Activated naive CD4-positive, alpha-beta T cell treated with anti-CD3 and anti-CD28 coated beads, Interleukin-2, amount 50 U/mL, for 72 hours (primary cell): ENCODE data around the gene OPRM1. TPM values are rescaled to one million over a fixed set of nuclear protein-coding genes. Genes with fewer than 3 reads are reported as not detected.
"Not testable (repeated sequence)": the region's sequence is repeated elsewhere in the genome, so short reads cannot be mapped to it uniquely, and the experiment has no call there.

Experiments
- ATAC-seq, 2 donors: fragments of 150-1000 bp; cut with Tn5 transposase; 2 replicates each; pipeline ENCODE4 v1.10.0; 2021; ENCODE audit warnings: mild to moderate bottlenecking in 2 of 2, moderate library complexity in 2 of 2
- DNase-seq, 2 donors: peaks; one replicate each; pipeline ENCODE4 v3.0.0; 2021 to 2022; ENCODE audit warnings: low spot score in 2 of 2
- H3K27ac Mint-ChIP-seq, 2 donors: one replicate each; pipeline ENCODE4 v1.8.0; 2022; ENCODE audit warnings: mild to moderate bottlenecking in 2 of 2, mixed read lengths in 2 of 2
- H3K36me3 Mint-ChIP-seq, 2 donors: one replicate each; pipeline ENCODE4 v1.8.0; 2022; ENCODE audit warnings: mixed read lengths in 2 of 2
- H3K9me3 Mint-ChIP-seq, 2 donors: one replicate each; pipeline ENCODE4 v1.8.0; 2022; ENCODE audit warnings: mixed read lengths in 2 of 2
- total RNA-seq, 2 donors: library from RNA; stranded (reverse); gene quantifications; one replicate each; pipeline ENCODE4 v1.2.3, GENCODE V29; 2022

The OPRM1 gene
- total RNA-seq, 2 donors from 2014 or later: not detected

DNA sequence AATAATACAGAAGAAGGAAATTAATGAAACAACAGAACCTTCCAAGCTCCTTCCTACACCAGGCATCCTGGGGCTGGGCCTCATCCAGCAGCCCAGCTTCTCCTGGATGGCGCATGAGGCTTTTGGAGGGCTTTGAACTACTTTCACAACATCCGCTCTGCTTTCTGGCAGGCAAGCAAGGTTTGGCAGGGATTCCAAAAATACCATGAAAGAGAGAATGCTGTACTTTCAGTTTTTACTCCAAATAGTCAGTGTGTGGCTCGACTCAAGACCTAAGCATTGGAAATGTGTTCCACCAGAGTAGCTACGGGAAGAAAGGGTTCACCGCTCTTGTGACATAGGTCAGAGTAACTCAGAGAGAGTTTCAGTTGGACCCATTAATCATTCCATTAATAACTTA lies 125.4 kb downstream of the OPRM1 start:
- DNase-seq (no peak), ATAC-seq (no peak)
- Mint-ChIP-seq H3K9me3 (peaks cover 0 to 4% of the 10 kb centered on the region in 2 donors), H3K36me3 (peaks cover 21 to 26% of the 10 kb centered on the region in 2 donors), H3K27ac (no peak overlapping the region)

DNA sequence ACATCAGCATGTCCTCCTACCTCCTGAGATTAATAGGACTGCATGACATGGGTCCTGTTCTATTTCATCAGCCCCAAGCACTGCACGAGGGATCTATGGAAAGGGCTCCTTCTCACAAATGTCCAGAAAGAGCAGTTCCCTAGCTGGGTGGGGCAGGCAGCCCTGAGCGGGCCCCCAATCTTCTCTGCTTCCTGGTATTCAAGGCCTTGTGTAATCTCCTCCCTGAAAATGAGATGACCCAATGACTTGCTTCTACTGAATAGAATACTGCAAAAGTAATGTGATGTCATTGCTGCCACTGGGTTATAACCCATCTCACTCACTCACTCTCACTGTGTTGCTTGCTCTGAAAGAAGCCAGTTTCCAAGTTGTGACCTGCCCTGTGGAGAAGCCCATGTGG lies 126.4 kb downstream of the OPRM1 start:
- DNase-seq: no peak
- no peak for ATAC-seq
- Mint-ChIP-seq H3K9me3 (peaks cover 0 to 4% of the 10 kb centered on the region in 2 donors), H3K27ac (peak overlapping the region in 1 of 2 donors; percentile 38), H3K36me3 (peaks cover 19 to 20% of the 10 kb centered on the region in 2 donors)

DNA sequence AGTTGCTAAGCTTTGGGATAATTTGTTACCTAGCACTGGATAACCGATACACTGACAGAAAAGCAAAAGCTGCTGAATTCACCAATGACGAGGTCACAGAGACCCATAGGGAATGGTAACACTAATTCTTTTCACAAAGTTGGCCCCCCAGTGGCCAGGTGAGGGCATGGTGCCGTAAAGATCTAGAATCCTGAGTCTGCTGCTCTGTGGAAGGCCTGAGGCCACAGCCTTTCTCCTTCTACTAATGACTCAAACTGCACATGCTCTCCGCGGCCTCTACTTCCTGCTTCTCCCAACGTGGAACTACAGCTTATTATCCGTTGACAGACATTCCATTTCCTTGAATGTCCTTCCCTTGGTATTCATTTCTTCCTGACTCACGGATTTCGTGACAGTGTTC lies 127.1 kb downstream of the OPRM1 start:
- no peak for DNase-seq
- H3K27ac Mint-ChIP-seq: no peak overlapping the region
- H3K36me3 Mint-ChIP-seq: peaks cover 15 to 25% of the 10 kb centered on the region in 2 donors
- ATAC-seq: no peak
- H3K9me3 Mint-ChIP-seq: peaks cover 0 to 4% of the 10 kb centered on the region in 2 donors

DNA sequence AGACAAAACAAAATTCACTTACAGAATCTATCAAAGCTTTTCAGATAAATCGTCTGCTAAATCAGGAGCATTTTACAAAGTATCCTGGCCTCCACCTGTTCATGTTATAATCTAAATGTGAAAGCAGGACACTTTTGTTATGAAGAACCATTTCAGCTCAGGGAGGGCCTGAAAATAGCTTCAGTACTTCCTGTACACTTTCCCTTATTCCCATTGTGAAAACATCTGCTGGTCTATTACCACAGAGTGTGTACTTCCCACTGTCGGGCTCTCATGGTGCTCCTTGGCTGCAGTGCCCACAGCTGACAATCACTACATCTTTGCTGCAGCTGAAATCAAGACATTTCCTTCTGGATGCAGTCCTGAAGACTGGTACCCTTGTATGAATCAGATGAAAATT lies 128.1 kb downstream of the OPRM1 start:
- H3K9me3 Mint-ChIP-seq: peaks cover 0 to 4% of the 10 kb centered on the region in 2 donors
- no peak for DNase-seq
- no peak for ATAC-seq
- H3K36me3 Mint-ChIP-seq: peaks cover 15 to 25% of the 10 kb centered on the region in 2 donors
- H3K27ac Mint-ChIP-seq: no peak overlapping the region

DNA sequence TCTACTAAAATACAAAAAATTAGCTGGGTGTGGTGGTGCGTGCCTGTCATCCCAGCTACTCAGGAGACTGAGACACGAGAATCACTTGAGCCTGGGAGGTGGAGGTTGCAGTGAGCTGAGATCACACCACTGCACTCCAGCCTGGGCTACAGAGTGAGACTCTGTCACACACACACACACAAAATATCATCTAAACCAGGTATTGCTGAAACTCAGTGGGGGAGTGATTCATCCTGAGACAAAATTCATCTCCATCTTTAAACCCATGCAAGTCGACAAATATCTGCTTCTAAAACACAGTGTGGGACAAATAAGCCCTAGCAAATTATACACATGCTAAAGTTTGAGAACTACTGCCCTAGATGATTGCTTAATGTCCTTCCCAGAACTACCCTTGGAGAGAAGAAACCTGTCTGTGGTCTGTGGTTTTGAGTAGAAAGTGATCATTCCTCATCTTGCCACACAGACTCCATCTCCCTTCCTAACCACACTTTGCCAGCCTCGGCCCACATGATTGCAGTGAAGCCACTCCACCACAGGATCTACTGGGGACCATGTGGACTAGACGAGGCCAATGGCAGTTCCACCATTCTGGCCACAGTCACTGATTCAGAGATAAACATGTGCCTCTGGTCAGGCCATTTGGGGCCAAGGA lies 130.3 kb downstream of the OPRM1 start:
- Mint-ChIP-seq H3K9me3 (peaks cover 7 to 17% of the 10 kb centered on the region in 2 donors), H3K36me3 (peaks cover 33 to 42% of the 10 kb centered on the region in 2 donors), H3K27ac (peak overlapping the region; percentile 10 to 71)
- DNase-seq: peak in 1 of 2 donors; percentile 76
- ATAC-seq: peak; percentile 84 to 93

DNA sequence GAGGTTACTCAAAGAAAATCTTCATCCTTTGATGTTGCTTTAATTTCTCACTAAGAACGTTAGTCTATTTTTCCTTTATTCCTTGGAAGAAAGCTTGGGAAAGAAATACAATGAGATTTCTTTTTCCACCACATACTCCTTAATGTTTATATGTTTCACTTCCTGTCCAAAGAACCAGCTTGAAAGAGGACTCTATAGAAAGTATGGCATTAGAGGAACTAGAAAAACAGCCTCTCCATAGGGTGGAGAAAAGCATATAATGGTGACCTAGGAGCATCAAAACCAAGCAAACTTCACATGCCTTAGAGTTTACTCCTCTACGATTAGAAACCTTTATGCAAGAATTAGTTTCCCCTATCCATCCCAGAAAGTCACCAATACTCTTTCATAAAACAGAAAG lies 131.1 kb downstream of the OPRM1 start:
- Mint-ChIP-seq H3K36me3 (peaks cover 41 to 50% of the 10 kb centered on the region in 2 donors), H3K27ac (peak overlapping the region in 1 of 2 donors; percentile 71), H3K9me3 (peaks cover 11 to 25% of the 10 kb centered on the region in 2 donors)
- DNase-seq (no peak), ATAC-seq (no peak)

DNA sequence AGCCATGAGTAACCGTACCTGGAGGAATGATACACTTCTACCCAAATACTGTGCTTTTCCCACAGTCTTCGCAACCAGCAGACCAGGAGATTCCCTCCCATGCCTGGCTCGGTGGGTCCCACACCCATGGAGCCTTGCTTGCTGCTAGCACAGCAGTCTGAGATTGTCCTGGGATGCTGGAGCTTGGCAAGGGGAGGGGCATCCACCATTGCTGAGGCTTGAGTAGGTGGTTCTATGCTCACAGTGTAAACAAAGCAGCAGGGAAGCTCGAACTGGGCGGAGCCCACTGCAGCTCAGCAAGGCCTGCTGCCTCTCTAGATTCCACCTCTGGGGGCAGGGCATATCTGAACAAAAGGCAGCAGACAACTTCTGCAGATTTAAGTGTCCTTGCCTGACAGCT lies 133.4 kb downstream of the OPRM1 start:
- peaks cover 42 to 63% of the 10 kb centered on the region in 2 donors for H3K36me3 Mint-ChIP-seq
- H3K9me3 Mint-ChIP-seq: peaks cover 11 to 33% of the 10 kb centered on the region in 2 donors
- H3K27ac Mint-ChIP-seq, ATAC-seq, DNase-seq: not testable (repeated sequence)

DNA sequence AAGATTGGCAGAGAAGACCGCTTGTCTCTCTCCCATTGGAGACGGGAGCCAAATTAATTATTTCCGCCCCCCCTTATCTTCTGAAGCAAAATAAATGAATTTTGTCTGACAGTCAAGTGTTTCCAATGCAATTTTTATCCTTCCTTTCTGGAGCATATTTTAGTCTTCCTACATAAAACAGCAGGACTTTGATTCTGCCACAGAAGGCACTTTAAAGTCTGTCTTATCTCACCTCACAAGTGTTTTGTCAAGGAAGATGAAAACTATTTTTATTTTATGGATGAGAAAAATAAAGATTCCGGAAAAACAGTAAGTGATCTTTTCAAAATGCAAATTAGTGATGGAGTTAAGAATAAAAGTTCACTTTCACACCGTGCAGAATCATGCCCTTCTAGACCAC lies 140.4 kb downstream of the OPRM1 start:
- Mint-ChIP-seq H3K9me3 (peaks cover 8 to 22% of the 10 kb centered on the region in 2 donors), H3K36me3 (peaks cover 29 to 50% of the 10 kb centered on the region in 2 donors), H3K27ac (no peak overlapping the region)
- no peak for DNase-seq
- ATAC-seq: no peak

DNA sequence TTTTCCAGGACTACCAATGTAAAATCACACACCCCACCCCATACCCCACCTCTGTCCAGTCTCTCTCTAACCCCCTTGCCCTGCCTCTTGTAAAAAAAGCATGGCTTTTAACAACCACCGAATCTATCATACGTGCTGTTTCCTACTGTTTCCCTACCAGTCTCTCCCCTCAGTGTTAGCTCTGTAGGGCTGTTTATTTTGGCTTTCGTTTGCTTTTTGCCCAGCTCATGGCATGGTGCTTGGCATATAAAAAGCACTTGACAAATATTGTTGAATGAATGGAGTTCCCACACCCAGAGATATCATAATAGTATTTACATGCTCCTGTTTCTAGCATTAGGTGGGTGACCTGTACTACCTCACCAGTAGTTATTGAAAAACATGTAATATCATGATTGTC lies 148.2 kb downstream of the OPRM1 start:
- ATAC-seq: no peak
- peak overlapping the region in 1 of 2 donors; percentile 62 for H3K27ac Mint-ChIP-seq
- H3K36me3 Mint-ChIP-seq: peaks cover 12 to 33% of the 10 kb centered on the region in 2 donors
- DNase-seq: no peak
- peaks cover 4% of the 10 kb centered on the region in 2 donors for H3K9me3 Mint-ChIP-seq

DNA sequence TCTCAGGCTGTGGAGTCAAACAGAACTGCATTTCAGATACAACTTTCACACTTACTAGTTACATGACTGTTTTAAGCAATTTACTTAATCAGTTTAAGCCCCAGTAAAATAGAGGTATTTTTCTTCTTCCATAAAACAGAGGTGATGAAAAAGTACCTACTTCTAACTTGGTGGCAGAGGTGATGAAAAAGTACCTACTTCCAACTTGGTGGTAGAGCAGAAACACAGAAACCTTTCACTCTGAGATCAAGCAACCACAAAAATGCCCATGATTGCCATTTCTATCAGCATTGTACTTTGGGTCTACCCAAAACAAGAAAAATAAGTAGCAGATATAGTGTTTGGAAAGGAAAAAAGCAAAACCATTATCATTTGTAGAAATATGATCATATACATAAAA lies 148.7 kb downstream of the OPRM1 start:
- peaks cover 1% of the 10 kb centered on the region in 2 donors for H3K9me3 Mint-ChIP-seq
- DNase-seq (no peak), ATAC-seq (peak in 1 of 2 donors; percentile 24)
- peak overlapping the region in 1 of 2 donors; percentile 62 for H3K27ac Mint-ChIP-seq
- peaks cover 12 to 28% of the 10 kb centered on the region in 2 donors for H3K36me3 Mint-ChIP-seq

DNA sequence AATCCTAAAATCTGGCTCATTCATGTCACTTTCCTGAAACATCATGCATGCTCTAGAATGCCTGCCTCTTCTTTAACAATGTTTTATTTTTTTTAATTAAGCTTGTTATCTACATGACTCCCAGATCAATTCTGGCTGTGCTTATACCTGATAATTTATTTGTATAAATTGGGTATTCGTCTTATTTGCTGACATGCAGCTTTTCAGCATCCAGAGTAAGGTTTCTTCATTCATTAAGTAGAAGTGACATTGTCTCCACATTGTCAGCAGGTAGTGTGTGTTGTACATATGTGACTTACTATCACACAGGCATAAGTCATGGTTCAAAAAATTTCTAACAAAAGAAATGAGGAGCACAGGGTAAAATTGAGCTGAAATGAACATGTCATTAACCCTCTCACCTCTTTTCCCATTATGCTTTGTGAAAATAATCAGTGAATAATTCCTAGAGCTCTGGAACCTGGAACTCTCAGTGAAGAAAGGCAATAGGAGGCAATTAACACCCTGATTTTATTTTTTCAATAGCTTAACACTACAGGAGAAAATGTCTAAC lies 157.4 kb downstream of the OPRM1 start:
- ATAC-seq (no peak), DNase-seq (no peak)
- Mint-ChIP-seq H3K9me3 (peaks cover 6 to 11% of the 10 kb centered on the region in 2 donors), H3K36me3 (peaks cover 18 to 20% of the 10 kb centered on the region in 2 donors), H3K27ac (no peak overlapping the region)

DNA sequence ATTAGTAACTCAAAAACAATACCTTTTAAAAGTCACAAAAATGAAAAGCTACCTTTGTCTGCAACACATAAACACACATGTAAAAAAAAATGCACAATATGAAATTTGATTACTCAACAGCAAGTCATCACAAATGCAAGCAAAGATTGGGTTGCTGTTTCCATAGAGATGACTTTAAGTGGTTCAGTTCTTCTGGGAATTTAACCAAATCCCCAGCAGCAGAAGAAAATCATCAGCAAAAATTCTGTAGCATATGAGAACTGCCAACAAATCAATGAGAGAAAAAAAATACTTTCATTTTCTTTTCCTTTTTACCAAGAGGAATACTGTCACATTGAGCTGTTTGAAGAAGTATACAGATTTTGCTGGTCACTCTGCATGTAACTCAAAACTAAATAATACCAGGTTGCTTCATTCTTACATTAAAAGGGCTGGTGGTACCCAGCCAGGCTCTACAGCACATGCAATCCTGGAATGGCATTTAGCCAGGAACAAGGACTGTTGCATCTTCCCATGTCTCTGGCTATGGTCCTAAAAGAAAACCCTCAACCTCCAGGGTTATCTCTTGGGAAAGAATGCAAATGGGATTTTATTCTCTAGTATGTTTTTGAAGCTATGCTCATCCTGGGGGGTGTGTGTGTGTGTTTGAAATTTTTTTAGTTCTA lies 158.3 kb downstream of the OPRM1 start:
- peak; percentile 31 to 59 for ATAC-seq
- peaks cover 19 to 27% of the 10 kb centered on the region in 2 donors for H3K36me3 Mint-ChIP-seq
- DNase-seq: no peak
- H3K27ac Mint-ChIP-seq: no peak overlapping the region
- peaks cover 12 to 13% of the 10 kb centered on the region in 2 donors for H3K9me3 Mint-ChIP-seq

DNA sequence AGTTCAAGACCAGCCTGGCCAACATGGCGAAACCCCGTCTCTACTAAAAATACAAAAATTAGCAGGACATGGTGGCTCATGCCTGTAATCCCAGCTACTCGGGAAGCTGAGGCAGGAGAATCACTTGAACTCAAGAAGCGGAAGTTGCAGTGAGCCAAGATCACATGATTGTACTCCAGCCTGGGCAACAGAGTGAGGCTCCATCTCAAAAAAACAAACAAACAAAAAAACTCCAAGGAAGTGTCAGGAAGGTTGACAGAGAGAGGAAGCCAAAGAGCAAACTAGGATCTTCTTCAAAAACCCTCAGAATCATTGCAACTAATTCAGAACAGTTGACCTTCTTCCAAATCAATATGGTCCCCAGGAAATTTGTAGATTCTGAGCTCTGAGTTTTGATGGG lies 162.6 kb downstream of the OPRM1 start:
- Mint-ChIP-seq H3K27ac (peak overlapping the region in 1 of 2 donors; percentile 20), H3K9me3 (peaks cover 9 to 11% of the 10 kb centered on the region in 2 donors), H3K36me3 (peaks cover 23 to 53% of the 10 kb centered on the region in 2 donors)
- not testable (repeated sequence) for ATAC-seq, DNase-seq

DNA sequence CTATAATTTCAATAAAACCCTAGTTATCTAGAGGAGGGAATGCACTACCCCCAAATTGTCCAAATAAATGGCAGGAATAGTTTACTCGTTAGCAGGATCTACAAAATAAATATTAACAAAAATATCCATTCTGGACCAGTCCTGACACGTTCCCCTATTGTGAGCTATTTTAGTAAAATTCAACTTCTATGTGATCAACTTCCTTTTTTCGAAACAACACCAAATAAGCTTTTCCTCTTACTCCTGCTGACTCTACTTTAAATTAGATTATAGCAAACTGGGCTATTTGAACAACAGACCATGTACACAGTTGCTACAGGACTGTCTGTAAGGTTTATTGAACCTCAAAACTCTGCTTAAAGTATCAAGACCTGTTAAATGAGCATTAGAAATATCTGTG lies 163.3 kb downstream of the OPRM1 start:
- Mint-ChIP-seq H3K27ac (no peak overlapping the region), H3K36me3 (peaks cover 26 to 58% of the 10 kb centered on the region in 2 donors), H3K9me3 (peaks cover 9 to 11% of the 10 kb centered on the region in 2 donors)
- ATAC-seq (no peak), DNase-seq (no peak)

DNA sequence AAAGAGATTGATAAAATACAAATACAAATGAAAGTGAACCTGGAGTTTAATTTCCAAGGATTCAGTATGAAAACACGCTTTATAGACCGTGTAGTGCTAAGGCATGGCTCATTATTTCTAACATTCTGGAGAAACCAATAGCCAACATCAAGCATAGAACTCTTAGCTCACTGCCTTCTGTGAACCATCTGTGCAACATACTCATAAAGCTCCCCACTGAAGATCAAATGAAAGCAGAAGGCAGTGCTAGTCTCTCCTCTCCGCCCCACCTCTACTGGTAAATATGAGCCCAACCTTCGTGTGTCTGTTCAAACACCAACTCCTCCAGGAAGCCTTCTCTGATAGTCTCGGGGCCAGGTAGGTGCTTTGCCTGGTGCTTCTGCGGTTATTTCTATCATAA lies 163.9 kb downstream of the OPRM1 start:
- no peak overlapping the region for H3K27ac Mint-ChIP-seq
- no peak for DNase-seq
- peak; percentile 18 to 40 for ATAC-seq
- H3K9me3 Mint-ChIP-seq: peaks cover 9 to 14% of the 10 kb centered on the region in 2 donors
- peaks cover 29 to 64% of the 10 kb centered on the region in 2 donors for H3K36me3 Mint-ChIP-seq

DNA sequence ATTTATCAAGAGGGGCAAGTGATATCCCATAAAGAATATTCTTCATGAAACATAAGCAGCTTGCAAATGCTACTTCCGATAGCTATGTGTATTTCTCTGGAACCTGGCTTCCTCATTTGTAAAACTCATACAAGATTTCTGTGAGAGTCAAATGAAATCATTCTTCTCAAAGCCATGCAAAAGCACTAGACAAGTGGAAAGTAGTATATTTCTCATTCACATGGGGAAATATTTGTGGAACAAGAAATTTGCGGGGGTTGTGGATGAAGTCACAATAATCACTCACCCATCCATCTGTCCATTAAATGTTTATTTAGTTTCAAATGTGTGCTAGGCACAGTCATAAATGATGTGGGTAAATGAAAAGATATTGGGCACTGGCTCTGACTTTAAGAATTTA lies 167.1 kb downstream of the OPRM1 start:
- Mint-ChIP-seq H3K9me3 (peaks cover 8 to 15% of the 10 kb centered on the region in 2 donors), H3K27ac (no peak overlapping the region), H3K36me3 (peaks cover 33 to 58% of the 10 kb centered on the region in 2 donors)
- no peak for ATAC-seq
- no peak for DNase-seq

DNA sequence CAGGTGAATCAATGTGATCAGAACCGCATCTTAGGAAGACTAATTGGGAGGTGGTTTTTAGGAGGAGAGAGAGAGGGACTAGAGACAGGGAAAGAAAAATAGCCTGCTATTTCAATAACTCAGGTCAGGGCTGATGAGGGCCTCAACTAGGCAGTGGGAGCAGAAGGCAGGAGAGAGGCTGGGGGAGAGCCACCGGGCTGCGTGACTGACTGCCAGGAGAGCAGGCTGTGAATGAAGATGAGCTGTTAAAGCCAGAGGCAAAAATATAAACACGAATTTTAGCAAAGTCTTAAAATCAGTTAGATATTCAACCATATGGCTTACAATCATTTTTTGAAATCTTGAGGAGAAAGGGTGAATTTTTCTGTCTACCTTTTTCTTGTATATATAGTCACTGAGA lies 168.0 kb downstream of the OPRM1 start:
- no peak for DNase-seq
- ATAC-seq: no peak
- peaks cover 0 to 12% of the 10 kb centered on the region in 2 donors for H3K9me3 Mint-ChIP-seq
- H3K27ac Mint-ChIP-seq: no peak overlapping the region
- H3K36me3 Mint-ChIP-seq: peaks cover 27 to 50% of the 10 kb centered on the region in 2 donors
